HG03103 (cell line): ENCODE data around the gene GATM.
"Not testable (repeated sequence)": the region's sequence is repeated elsewhere in the genome, so short reads cannot be mapped to it uniquely, and the experiment has no call there.

Experiments used
- ATAC-seq: cut with Tn5 transposase; IDR thresholded peaks from one replicate; pipeline ENCODE4 v1.9.1; 2021; ENCODE audit warnings: low read depth; ENCODE audit not compliant: unreplicated experiment

GATM gene

DNA sequence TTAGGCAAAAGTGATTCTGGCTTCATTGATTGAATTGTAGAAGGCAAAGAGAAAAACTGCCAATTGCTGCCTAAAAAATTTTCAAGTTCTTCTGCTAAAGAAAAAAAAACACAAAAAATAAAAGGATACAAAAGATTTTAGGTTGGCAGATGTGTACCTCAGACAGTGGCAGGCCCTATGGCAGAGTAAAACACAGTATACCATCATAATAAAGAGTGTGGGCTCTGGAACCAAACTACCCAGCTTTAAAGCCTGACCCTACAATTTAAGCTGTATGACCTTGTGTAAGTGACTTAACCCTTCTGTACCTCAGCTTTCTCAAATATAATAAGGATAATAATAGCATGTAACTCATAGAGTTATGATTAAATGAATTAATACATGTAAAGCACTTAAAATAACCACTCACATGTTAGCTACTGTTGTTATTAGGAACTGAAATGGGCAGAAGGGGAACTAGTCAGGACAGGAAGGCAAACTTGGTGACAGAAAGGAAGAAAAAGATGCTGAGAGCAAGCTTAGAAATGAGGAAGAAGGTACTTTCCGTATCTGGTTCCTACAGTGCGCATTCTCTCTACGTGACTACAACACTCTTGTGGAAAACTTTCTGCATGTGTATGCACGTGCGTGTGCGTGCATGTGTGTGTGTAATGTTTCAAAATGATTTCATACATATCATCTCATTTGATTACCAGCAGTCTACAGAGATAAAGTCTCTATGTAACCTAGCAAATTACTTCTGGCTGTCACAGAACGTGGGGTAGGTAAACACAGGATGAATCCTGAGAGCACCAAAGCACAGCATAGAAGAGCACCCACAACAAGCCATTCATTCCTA is 13.6 kb upstream of the GATM start:
- peak; percentile 89 for ATAC-seq

DNA sequence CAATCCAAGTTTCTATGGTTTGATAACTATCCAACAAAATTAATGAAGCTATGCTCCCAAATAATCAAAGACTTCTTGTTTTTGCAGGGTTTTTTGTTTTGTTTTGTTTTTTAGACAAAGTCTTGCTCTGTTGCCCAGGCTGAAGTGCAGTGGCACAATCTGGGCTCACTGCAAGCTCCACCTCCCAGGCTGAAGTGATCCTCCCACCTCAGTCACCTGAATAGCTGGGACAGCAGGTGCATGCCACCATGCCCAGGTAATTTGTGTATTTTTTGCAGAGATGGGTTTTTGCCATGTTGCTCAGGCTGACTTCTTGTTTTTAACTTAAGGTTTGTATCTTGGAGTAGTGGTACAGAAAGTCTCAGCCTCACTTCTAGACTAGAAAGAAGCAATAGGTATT is 11.0 kb upstream of the GATM start:
- ATAC-seq = no peak

DNA sequence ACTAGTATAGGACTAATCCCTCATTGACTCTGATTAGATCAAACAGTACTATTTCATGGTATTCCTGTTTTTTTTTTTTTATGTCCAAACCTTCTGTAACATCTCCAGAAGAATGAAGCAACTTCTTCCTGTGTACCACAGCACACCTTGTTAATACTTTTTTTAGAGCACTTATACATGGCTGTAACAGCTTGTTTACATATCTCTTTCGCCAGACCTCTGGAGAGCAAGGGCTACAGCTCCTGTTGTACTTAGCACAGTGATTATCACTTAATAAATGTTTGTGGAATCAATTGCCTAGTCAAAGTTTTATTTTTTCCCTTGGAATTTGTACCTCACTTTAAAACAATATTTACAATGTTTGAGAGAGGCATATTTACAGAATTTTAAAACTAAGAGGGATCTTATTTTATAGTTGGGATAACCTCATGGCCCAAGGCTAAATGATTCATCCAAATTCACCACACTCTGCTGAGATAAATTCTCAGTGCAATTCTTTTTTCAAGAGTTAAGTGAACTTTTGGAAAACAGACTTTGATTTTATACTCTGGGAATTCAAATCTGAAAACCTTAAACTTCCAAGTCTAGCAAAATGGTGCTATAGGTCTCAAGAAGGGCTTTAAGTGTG is 9.2 kb upstream of the GATM start:
- no peak for ATAC-seq

DNA sequence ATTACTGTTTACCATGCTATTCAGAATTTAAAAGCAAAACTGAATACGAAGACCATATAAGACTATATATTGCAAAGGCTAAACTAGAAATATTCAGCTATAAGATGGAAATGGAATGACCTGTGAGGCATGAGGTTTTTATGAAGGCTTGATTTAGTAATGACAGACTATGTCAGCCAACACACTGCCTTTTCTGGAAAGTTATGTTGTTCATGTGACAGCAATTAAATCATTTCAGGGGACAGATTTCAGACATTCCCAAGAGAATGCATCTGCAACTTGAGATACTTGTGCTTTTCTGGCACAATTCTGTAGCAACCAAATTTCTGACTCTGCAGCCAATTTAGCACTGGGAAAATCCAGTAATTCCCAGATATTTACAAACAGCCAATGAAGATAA is 8.6 kb upstream of the GATM start:
- no peak for ATAC-seq

DNA sequence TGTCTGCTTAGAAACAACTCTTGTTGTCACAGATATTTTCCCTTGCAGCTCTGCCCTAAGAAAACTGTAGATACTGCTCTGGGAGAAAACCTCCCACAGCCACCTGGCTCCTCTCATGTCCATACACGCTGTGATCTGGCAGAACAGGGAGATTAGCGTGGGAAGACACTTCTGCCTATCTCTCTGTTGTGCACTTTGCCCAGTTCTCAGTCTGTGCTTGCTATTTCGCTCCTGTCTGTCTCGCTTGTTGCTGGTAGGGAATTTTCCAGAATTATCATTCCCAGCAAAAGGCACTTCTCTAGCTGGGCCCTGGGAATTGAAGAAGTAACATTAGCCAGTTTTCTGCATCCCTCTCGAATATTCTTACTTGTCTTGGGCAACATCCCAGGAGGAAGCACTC is 8.1 kb upstream of the GATM start:
- ATAC-seq = no peak

DNA sequence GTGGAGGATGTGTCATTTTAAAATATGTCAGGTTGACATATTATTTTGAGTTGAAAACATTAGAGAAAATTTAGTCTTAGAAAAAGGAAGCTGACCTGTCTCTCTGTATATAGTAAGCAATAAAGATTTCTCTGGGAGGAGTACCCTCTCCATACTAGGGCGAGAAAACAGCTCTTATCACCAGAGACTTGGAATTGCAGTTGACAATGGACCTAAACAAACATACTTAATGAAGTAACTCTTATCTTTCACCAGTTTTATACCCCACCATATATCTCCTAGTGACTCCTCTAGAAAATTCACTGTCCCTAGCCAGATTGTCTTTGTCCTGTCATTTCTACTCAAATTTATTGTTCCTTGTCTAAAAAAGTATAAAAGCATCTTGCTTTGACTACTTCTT is 7.2 kb upstream of the GATM start:
- no peak for ATAC-seq

DNA sequence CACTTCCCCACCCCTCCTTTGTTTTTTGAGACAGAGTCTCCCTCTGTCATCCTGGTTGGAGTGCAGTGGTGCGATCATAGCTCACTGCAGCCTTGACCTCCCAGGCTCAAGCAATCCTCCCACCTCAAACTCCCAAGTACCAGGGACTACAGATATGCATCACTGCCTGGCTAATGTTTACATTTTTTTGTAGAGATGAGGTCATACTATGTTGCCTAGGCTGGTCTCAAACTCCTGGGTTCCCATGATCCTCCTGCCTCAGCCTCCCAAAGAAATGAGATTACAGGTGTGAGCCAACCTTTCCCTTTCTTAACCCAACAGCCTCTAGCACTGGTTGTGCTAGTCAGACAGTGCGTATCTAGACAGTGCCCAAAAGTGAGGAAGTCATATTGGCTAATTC is 6.4 kb upstream of the GATM start:
- ATAC-seq = no peak

DNA sequence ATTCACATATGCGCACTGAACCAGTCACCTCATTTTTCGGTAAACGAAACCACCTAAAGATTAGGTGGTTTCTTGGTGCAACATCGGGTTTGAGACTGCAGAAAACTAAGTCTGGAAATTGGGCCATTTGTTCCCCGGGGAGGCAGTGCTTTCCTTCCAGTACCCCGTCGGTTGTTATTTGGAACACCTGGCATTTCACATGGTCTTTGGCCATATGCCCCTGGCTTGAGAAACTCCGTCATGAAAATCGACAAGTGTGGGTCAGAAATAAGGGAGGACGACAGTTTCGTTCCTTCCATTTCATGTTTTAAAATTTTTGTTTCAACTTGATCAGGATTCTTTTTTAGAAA is 544 bp upstream of the GATM start:
- no peak for ATAC-seq

DNA sequence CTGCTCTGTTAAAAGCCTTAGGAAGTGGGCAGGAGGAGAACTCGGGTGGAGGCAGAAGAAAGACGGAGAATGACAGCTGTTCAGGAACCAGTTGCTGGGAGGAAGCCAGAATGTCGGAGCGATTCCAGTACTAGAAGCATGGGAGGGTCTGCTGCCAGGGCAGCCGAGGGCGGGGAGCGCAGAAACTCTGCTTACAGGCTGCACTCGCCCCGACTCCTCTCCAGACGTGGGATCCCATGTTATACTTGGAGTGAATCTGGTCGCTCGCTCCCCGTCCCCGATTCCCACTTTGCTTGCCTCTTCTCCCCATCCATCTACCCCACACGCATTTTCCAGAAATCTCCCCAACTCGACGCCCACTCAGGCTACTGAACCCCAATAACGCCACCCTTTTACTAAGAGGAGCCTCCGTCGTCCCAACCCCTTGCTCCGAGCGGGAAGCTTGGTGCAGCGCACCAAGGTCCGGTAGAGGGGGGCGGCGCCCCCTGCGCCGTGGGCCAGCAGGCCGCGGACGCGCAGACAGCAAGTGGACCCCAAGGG is 665 bp downstream of the GATM start:
- ATAC-seq = peak; percentile 14

DNA sequence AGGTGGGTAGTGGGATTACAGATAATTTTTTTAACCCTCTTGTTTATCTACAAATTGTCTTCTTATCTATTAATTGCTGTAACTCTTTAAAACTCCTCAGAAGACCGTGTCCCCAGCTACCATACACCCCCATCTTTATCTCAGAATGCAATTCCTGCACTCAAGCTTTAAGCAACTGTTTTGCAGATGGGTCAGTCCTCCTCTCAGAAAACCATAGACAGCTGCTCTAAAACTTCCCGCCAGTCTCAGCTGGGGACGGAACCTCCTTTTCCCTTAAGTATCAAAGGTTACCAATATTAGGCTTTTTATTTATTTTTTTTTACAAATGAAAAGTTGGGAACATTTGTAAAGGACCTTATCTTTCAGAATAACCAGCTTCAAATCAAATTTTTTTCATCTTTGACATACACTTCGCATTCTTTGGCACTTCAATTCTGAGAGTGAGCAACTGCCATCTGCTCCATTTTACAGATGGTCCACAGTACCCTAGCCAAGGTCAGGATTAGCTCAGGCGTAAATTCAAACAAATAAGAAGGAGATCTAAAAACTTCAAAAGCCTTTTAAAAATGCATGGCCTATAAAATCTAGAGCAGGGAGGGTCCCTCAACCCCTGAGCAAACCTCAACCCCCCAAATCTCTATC is 1.3 kb downstream of the GATM start:
- no peak for ATAC-seq

DNA sequence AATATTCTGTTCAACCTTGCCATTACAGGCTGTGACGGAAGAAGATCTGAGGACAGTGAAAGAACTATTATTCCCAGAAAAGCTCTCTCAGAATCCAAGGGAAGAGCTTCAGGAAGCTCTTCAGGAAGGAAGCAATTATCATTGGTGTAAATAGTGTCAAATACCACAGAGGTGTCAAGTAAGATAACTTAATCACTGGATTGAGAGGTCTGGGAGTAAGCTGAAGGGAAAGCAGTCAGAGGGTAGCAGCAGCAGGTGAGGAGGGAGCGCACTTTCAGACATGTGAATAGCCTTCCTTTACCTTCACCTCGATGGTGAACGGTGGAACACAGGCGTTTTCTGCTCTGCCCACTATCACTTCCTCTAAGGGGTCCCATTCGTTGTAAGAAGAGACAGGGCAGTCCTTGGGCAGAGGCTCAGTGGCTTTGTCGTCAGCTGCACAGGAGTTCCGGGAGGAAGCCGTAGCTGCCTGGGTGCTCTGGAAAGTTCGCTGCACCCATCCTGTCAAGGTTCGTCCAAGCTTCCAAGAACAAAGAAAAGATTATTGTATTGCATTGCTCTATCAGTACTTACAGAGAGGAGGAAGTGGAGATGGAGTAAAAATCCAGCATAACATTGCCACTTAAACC is 1.9 kb downstream of the GATM start:
- ATAC-seq = no peak

DNA sequence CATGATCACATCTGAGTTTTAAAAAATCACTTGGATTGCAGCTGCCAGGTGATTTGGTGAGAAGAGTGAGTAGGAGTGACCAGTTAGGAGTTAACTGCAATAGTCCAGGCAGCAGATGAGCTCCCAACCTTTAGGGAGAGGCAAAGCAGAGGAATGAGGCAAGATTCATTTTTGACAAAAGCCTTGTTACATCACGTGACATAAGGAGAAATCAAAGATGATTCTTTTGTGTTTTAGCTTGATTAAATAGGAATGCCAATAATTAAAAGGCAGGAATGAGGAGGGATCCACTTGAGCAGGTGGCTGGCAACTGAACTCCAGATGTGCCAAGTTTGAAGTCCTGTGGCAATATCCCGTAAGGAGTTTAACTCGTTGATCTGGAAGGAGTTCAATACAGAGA is 2.5 kb downstream of the GATM start:
- ATAC-seq = no peak

DNA sequence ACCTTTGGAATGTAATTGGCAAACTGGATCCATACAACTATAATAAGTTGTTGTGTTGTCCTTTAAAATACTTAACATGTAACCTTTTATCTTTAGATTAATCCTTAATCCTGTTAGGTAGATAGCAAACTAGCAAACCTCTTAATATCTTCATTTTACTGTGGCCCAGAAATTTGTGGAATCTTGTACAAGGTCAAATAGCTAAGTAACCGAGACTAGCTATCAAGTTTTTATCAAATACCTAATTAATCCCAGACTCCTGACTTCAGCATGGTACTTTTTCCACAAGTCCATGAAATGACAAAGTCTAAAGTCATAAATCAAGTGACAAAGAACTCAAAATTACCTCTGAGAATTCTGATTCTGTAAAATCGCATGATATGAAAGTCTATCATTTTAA is 4.4 kb downstream of the GATM start:
- no peak for ATAC-seq

DNA sequence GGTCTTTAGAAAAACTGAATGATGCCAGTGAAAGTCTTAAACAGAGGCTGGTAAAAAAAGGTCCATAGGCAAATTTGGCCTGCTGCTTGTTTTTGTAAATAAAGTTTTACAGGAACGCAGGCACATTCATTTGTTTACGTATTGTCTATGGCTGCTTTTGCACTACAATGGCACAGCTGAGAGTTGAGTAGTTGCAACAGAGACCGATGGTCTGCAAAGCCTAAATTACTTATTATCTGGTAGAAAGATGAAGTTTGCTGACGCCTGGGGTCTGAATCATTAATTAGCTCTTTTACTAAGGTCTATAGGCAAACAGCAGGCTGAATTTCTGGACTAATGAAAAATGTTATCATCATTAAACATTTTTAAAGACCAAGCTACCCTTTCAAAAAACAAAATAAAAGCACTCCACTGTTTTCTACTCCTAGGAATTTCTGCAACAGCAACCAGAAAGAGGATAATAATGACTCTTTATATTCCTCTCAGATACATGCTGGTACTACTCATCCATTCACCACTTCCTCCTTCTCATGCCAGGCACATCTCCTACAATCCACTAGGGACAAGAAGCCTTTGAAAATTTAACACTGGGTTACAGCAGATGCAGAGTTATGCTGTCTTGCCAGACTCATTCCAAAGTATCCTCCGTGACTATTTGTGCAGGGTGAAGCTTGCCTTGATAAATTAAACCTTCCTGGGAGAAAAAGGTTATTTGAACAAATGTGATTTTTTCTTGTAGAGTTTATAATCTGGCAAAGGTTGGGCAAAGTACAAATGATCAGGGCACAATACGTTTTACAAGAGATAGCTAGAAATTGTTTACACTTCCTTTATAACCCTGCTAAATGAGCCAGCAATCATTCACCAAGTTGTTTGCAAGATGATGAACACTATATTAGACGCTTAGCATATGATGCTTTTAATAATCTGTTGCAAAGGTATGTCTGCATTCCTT is 6.0 kb downstream of the GATM start:
- ATAC-seq = no peak

DNA sequence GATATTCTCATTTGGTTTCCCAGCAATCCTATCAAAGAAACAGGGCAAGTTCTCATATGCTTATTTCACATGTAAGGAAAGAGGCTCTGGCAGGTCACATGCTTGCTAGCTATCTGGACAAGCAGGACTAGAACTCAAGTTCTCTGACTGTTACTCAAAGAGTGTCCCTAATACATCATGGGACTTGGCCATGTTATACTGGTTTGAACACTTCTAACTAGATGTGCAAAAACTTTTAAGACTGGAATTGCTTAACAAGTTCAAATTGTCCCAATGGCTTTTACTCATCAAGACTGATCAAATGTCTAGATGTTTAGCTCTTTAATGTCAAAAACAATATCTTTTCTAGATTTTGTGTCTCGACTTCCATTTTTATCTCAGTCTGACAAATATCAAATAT is 6.8 kb downstream of the GATM start:
- ATAC-seq = no peak

DNA sequence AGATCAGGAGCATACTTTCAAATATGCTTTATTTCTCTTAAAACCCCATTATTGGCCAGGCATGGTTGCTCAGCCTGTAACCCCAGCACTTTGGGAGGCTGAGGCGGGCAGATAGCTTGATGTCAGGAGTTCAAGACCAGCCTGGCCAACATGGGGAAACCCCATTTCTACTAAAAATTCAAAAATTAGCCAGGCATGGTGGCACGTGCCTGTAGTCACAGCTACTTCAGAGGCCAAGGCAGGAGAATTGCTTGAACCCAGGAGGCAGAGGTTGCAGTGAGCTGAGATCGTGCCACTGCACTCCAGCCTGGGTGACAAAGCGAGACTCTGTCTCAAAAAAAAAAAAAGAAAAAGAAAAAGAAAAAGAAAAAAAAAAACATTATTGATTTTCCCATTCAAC is 8.3 kb downstream of the GATM start:
- not testable (repeated sequence) for ATAC-seq

DNA sequence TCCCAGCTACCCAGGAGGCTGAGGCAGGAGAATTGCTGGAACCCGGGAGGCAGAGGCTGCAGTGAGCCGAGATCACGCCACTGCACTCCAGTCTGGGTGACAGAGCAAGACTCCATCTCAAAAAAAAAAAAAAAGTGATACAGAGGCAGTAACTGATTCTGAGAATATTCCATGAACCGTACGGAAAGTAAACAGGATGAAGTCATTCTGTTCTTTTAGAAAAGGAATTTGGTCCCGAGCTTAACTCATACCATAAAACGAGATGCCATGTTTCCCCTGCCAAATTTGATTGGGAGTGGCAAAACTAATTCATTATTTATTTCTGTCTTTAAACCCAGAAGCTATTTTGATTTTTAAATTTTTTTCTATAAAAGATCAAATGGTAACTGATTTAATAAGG is 11.1 kb downstream of the GATM start:
- ATAC-seq = not testable (repeated sequence)

DNA sequence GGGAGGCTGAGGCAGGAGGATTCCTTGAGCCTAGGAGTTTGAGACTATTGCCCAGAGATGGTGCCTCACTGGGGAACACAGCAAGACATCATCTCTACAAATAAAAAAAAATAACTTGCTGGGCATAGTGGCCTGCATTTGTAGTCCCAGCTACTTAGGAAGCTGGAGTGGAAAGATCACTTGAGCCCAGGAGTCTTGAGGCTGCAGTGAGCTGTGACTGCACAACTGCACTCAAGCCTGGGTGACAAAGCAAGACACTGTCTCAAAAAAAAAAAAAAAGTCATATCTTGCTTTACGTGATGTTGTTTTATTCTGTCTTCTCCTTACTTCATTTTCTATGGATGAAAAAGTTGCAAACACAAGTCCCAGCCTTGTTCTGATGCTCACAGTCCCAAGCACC is 14.1 kb downstream of the GATM start:
- ATAC-seq = no peak

DNA sequence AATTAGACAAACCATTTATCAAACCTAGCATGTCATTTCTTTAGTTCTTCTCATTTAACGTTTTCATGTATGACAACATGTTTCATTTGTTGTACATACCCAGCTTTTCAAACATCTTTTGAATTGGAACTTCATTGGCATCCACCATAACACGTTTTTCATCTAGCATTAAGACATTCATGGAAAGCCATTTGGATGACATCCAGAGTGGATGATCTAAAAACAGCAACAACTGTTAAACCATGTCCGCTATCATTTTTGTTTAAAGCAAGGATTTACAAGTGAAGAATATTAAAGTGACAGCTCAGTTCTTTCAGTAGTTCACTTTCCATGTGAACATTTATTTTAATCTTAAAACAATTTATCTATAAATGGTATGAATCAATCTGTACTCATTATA is 14.5 kb downstream of the GATM start:
- ATAC-seq = no peak

DNA sequence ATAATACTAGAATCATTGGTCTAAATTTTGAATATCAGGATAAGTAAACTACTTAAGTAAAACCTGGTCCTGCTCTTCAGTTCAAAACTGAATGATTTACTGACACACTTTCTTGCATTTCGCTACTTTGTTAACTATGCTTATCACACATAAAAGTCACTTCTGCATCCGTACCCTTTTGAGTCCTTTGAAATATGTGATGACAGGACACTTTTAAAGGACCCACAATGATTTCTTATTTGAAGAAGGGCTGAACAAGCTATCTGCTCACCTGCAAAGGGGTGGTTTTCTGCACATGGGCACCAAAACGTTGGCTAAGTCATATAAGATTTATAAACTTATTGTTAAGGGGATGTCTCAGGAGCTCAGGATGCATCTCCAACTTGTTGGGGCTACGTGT is 15.0 kb downstream of the GATM start:
- ATAC-seq = no peak
